Inflammatory macrophage (primary cell): ENCODE data around the gene BTBD9.

Experiments used
- DNase-seq, 2 donors: peaks; one replicate each; pipeline ENCODE4 v3.0.0-alpha.2; 2020 to 2022

BTBD9 gene

GRCh38 chr6:38554700-38555413 lies 84.9 kb downstream of the BTBD9 start:
- no peak for DNase-seq

- no peak for DNase-seq
Observed at GRCh38 chr6:38554014-38554413, 85.7 kb downstream of the BTBD9 start.

- peak; percentile 74 to 90 for DNase-seq
Observed at GRCh38 chr6:38552121-38552520, 87.6 kb downstream of the BTBD9 start.

GRCh38 chr6:38549795-38550194 lies 89.9 kb downstream of the BTBD9 start:
- no peak for DNase-seq

GRCh38 chr6:38549180-38549579 lies 90.5 kb downstream of the BTBD9 start:
- DNase-seq = no peak

- DNase-seq = no peak
Observed at GRCh38 chr6:38543022-38543421, 96.7 kb downstream of the BTBD9 start.

GRCh38 chr6:38542031-38542430 lies 97.7 kb downstream of the BTBD9 start:
- DNase-seq = no peak

- DNase-seq = no peak
Observed at GRCh38 chr6:38533064-38533463, 106.7 kb downstream of the BTBD9 start.

GRCh38 chr6:38531134-38531533 lies 108.6 kb downstream of the BTBD9 start:
- DNase-seq = no peak

GRCh38 chr6:38528196-38528965 lies 111.3 kb downstream of the BTBD9 start:
- DNase-seq = no peak

GRCh38 chr6:38527371-38527770 lies 112.4 kb downstream of the BTBD9 start:
- no peak for DNase-seq

GRCh38 chr6:38525888-38526287 lies 113.8 kb downstream of the BTBD9 start:
- DNase-seq = no peak

GRCh38 chr6:38524436-38525145 lies 115.1 kb downstream of the BTBD9 start:
- no peak for DNase-seq

- DNase-seq = no peak
Observed at GRCh38 chr6:38522322-38522721, 117.4 kb downstream of the BTBD9 start.

- DNase-seq = no peak
Observed at GRCh38 chr6:38518511-38519304, 121.0 kb downstream of the BTBD9 start.

GRCh38 chr6:38517005-38517404 lies 122.7 kb downstream of the BTBD9 start:
- no peak for DNase-seq

- DNase-seq = no peak
Observed at GRCh38 chr6:38514399-38514798, 125.3 kb downstream of the BTBD9 start.

- DNase-seq = no peak
Observed at GRCh38 chr6:38512211-38512610, 127.5 kb downstream of the BTBD9 start.

GRCh38 chr6:38510205-38510604 lies 129.5 kb downstream of the BTBD9 start:
- no peak for DNase-seq

- DNase-seq = no peak
Observed at GRCh38 chr6:38509713-38510112, 130.0 kb downstream of the BTBD9 start.

GRCh38 chr6:38508894-38509293 lies 130.8 kb downstream of the BTBD9 start:
- peak; percentile 14 to 50 for DNase-seq

GRCh38 chr6:38508286-38508685 lies 131.4 kb downstream of the BTBD9 start:
- DNase-seq = no peak

- DNase-seq = no peak
Observed at GRCh38 chr6:38507173-38507572, 132.6 kb downstream of the BTBD9 start.
